ENCODE results near the gene MYLK4.

GRCh38 chr6:2748183-2748582 lies 2.5 kb downstream of the MYLK4 start:
- TF ChIP-seq, protein P1, sequence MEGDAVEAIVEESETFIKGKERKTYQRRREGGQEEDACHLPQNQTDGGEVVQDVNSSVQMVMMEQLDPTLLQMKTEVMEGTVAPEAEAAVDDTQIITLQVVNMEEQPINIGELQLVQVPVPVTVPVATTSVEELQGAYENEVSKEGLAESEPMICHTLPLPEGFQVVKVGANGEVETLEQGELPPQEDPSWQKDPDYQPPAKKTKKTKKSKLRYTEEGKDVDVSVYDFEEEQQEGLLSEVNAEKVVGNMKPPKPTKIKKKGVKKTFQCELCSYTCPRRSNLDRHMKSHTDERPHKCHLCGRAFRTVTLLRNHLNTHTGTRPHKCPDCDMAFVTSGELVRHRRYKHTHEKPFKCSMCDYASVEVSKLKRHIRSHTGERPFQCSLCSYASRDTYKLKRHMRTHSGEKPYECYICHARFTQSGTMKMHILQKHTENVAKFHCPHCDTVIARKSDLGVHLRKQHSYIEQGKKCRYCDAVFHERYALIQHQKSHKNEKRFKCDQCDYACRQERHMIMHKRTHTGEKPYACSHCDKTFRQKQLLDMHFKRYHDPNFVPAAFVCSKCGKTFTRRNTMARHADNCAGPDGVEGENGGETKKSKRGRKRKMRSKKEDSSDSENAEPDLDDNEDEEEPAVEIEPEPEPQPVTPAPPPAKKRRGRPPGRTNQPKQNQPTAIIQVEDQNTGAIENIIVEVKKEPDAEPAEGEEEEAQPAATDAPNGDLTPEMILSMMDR (IDR thresholded peaks at IDR 0.05 in 4 of 5, conservative IDR thresholded peaks at IDR 0.05 in 1 of 5) = no peak
- TF ChIP-seq POLR2A (IDR thresholded peaks at IDR 0.05) = no peak

Data from gastrocnemius medialis (tissue), 4 donors.